ENCODE results near the gene CUTA. TPM values are rescaled to one million over a fixed set of nuclear protein-coding genes. Genes with fewer than 3 reads are reported as not detected.

CUTA gene
- total and polyA plus RNA-seq, 2 of the 13 experiments (the other 11 are each of a cell fraction or from before 2014, with no cell fraction given): 170 to 180 TPM

DNA sequence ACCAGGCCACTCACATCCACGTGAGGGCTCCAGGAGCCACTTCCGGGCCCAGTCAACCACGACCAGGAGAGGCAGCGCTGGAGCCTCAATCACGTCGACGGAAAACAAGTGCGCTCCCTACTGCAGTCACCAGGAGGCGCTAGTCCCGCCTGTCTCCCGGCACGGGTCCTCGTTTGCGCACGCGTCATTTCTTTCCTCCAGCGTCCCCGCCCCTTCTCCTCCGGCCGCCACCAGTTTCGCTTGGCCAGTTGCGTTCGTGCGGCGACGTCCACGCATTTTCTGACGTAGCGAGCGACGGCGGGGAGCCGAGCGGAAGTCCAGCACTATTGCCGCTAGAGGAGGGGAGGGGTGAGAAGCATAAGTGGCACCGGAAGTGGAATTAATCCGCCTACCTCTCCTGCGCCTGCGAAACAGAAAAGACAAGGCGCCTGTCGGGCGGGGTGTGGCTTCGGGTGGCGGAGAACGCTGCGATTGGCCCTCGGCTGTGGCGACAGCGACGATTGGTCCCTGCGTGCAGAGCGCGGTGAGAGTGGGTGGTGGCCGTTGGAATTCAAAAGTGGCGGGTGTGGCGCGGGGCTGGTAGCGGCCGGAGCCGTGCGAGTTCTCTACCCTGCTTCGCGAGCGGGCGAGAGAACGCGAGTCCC is 26.5 kb downstream of the CUTA start, which contains the start of gene KIFC1 (continued):
- TF ChIP-seq GLI4 (CRISPR knock-in tag; IDR thresholded peaks at IDR 0.05; ENCODE audit: borderline replicate concordance) (peak; percentile 73; the same call in 1 of the 2 replicates), ZKSCAN5 (CRISPR knock-in tag; IDR thresholded peaks at IDR 0.05) (no peak), CC2D1A (CRISPR knock-in tag; IDR thresholded peaks at IDR 0.05) (peak; percentile 98), ZFP36L2 (CRISPR knock-in tag; IDR thresholded peaks at IDR 0.05) (peak; percentile 68; the same call in 1 of the 2 replicates), CCDC6 (CRISPR knock-in tag; IDR thresholded peaks at IDR 0.05) (peak; percentile 88), NCOR1 (IDR thresholded peaks at IDR 0.05; ENCODE audit: borderline replicate concordance, low read length) (peak; percentile 63; the same call in 1 of the 2 replicates), ZSCAN31 (CRISPR knock-in tag; IDR thresholded peaks at IDR 0.05; ENCODE audit: low read depth) (peak; percentile 79), PAF1 (CRISPR knock-in tag; IDR thresholded peaks at IDR 0.05) (no peak), NFE2L2 (IDR thresholded peaks at IDR 0.05; ENCODE audit: low read length) (no peak), ZNF510 (CRISPR knock-in tag; IDR thresholded peaks at IDR 0.05; ENCODE audit: low read depth) (0 out of 2 replicates have a peak, but pooled peaks have one; percentile 77), AHR (CRISPR knock-in tag; IDR thresholded peaks at IDR 0.05) (peak; percentile 85; the same call in 1 of the 2 replicates), ZMYM4 (CRISPR knock-in tag; IDR thresholded peaks at IDR 0.05) (peak; percentile 97), YEATS2 (CRISPR knock-in tag; IDR thresholded peaks at IDR 0.05; ENCODE audit: borderline replicate concordance) (peak; percentile 97; the same call in 1 of the 2 replicates), IRF2 (CRISPR knock-in tag; IDR thresholded peaks at IDR 0.05) (peak; percentile 98; the same call in 1 of the 2 replicates), CBX2 (IDR thresholded peaks at IDR 0.05; ENCODE audit: low read depth, low read length) (no peak), CBX2 (CRISPR knock-in tag; IDR thresholded peaks at IDR 0.05; ENCODE audit: low read depth) (peak; percentile 99), FLYWCH1 (CRISPR knock-in tag; IDR thresholded peaks at IDR 0.05) (peak; percentile 82; the same call in 1 of the 2 replicates), NR2C2 (CRISPR knock-in tag; IDR thresholded peaks at IDR 0.05; ENCODE audit: borderline replicate concordance) (peak; percentile 91), ZNF782 (CRISPR knock-in tag; IDR thresholded peaks at IDR 0.05; ENCODE audit: borderline replicate concordance) (peak; percentile 66; the same call in 1 of the 2 replicates)
- TF ChIP-seq, protein P1, sequence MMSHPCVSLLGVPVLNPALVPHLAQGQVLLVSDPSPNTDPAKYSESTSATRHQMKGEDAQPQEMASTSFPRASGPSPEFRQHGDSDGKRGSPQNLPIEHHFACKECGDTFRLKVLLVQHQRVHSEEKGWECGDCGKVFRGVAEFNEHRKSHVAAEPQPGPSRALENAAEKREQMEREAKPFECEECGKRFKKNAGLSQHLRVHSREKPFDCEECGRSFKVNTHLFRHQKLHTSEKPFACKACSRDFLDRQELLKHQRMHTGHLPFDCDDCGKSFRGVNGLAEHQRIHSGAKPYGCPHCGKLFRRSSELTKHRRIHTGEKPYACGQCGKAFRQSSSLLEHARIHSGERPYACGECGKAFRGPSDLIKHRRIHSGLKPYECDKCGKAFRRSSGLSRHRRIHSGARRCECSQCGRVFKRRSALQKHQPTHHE (CRISPR knock-in tag; IDR thresholded peaks at IDR 0.05; ENCODE audit: borderline replicate concordance): no peak; the same call in 1 of the 2 replicates
- TF ChIP-seq, protein P2, sequence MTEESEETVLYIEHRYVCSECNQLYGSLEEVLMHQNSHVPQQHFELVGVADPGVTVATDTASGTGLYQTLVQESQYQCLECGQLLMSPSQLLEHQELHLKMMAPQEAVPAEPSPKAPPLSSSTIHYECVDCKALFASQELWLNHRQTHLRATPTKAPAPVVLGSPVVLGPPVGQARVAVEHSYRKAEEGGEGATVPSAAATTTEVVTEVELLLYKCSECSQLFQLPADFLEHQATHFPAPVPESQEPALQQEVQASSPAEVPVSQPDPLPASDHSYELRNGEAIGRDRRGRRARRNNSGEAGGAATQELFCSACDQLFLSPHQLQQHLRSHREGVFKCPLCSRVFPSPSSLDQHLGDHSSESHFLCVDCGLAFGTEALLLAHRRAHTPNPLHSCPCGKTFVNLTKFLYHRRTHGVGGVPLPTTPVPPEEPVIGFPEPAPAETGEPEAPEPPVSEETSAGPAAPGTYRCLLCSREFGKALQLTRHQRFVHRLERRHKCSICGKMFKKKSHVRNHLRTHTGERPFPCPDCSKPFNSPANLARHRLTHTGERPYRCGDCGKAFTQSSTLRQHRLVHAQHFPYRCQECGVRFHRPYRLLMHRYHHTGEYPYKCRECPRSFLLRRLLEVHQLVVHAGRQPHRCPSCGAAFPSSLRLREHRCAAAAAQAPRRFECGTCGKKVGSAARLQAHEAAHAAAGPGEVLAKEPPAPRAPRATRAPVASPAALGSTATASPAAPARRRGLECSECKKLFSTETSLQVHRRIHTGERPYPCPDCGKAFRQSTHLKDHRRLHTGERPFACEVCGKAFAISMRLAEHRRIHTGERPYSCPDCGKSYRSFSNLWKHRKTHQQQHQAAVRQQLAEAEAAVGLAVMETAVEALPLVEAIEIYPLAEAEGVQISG (CRISPR knock-in tag; IDR thresholded peaks at IDR 0.05): peak; percentile 86
- TF ChIP-seq, protein P3, sequence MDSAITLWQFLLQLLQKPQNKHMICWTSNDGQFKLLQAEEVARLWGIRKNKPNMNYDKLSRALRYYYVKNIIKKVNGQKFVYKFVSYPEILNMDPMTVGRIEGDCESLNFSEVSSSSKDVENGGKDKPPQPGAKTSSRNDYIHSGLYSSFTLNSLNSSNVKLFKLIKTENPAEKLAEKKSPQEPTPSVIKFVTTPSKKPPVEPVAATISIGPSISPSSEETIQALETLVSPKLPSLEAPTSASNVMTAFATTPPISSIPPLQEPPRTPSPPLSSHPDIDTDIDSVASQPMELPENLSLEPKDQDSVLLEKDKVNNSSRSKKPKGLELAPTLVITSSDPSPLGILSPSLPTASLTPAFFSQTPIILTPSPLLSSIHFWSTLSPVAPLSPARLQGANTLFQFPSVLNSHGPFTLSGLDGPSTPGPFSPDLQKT (CRISPR knock-in tag; IDR thresholded peaks at IDR 0.05; ENCODE audit: borderline replicate concordance): no peak
- TF ChIP-seq, protein P4, sequence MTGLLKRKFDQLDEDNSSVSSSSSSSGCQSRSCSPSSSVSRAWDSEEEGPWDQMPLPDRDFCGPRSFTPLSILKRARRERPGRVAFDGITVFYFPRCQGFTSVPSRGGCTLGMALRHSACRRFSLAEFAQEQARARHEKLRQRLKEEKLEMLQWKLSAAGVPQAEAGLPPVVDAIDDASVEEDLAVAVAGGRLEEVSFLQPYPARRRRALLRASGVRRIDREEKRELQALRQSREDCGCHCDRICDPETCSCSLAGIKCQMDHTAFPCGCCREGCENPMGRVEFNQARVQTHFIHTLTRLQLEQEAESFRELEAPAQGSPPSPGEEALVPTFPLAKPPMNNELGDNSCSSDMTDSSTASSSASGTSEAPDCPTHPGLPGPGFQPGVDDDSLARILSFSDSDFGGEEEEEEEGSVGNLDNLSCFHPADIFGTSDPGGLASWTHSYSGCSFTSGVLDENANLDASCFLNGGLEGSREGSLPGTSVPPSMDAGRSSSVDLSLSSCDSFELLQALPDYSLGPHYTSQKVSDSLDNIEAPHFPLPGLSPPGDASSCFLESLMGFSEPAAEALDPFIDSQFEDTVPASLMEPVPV (CRISPR knock-in tag; IDR thresholded peaks at IDR 0.05): peak; percentile 99

Data from HepG2 (cell line).